Neuronal stem cell (in vitro differentiated cells): ENCODE measurements around the gene HIPK4.

Experiments
- DNase-seq: peaks from one replicate; pipeline ENCODE4 v3.0.0-alpha.2; 2013; ENCODE audit warnings: low spot score
- H2AFZ ChIP-seq: one replicate; pipeline ENCODE4 v1.6.1; 2013; ENCODE audit warnings: mild to moderate bottlenecking, low read length, inconsistent platforms
- H2AK5ac ChIP-seq: 2 replicates; pipeline ENCODE4 v1.6.1; 2013; ENCODE audit warnings: low read depth, mild to moderate bottlenecking, inconsistent platforms, low read length, moderate library complexity, mixed read lengths
- H2BK120ac ChIP-seq: 2 replicates; pipeline ENCODE4 v1.6.1; 2013; ENCODE audit warnings: low read depth, mild to moderate bottlenecking, inconsistent platforms, low read length, moderate library complexity, mixed read lengths
- H2BK12ac ChIP-seq: one replicate; pipeline ENCODE4 v1.6.1; 2013; ENCODE audit warnings: low read length, inconsistent platforms
- H2BK15ac ChIP-seq: 2 replicates; pipeline ENCODE4 v1.6.1; 2013; ENCODE audit warnings: mild to moderate bottlenecking, low read length, inconsistent platforms, mixed read lengths
- H2BK5ac ChIP-seq: one replicate; pipeline ENCODE4 v1.6.1; 2013; ENCODE audit warnings: inconsistent platforms, mild to moderate bottlenecking, low read length, moderate library complexity
- H3K14ac ChIP-seq: one replicate; pipeline ENCODE4 v1.6.1; 2013; ENCODE audit warnings: low read length, inconsistent platforms
- H3K18ac ChIP-seq: 2 replicates; pipeline ENCODE4 v1.6.1; 2013; ENCODE audit warnings: low read length, inconsistent platforms
- H3K23ac ChIP-seq: 2 replicates; pipeline ENCODE4 v1.6.1; 2013; ENCODE audit warnings: low read depth, mild to moderate bottlenecking, mixed read lengths, low read length, inconsistent platforms; ENCODE audit not compliant: poor library complexity
- H3K27ac ChIP-seq: replicated peaks from 3 replicates; pipeline ENCODE4 v1.5.1; 2013; ENCODE audit warnings: low read length, inconsistent platforms
- H3K27me3 ChIP-seq, 3 experiments: 2 replicates each; pipeline ENCODE4 v1.6.1; 2013; ENCODE audit warnings: low read length in 3 of 3, mild to moderate bottlenecking in 2 of 3, inconsistent platforms in 1 of 3, low read depth in 1 of 3, mixed read lengths in 1 of 3, moderate library complexity in 1 of 3; ENCODE audit not compliant: control insufficient read depth in 3 of 3, insufficient read depth in 3 of 3
- H3K36me3 ChIP-seq, 2 donors: replicated peaks in 1 of 2; 2 replicates each; pipeline ENCODE4 v1.6.1; 2013; ENCODE audit warnings: low read length in 2 of 2; ENCODE audit not compliant: control insufficient read depth in 2 of 2, insufficient read depth in 2 of 2
- H3K4ac ChIP-seq: 2 replicates; pipeline ENCODE4 v1.6.1; 2013; ENCODE audit warnings: inconsistent platforms, mild to moderate bottlenecking, low read length, moderate library complexity
- H3K4me1 ChIP-seq, 2 donors: 1 replicate in 1 of 2; 2 replicates in 1 of 2; pipeline ENCODE4 v1.6.1; 2013; ENCODE audit warnings: low read length in 2 of 2, low read depth in 1 of 2; ENCODE audit not compliant: control insufficient read depth in 2 of 2, insufficient read depth in 1 of 2
- H3K4me2 ChIP-seq: one replicate; pipeline ENCODE4 v1.6.1; 2013; ENCODE audit warnings: mild to moderate bottlenecking, low read length, inconsistent platforms; ENCODE audit not compliant: insufficient read depth, poor library complexity, severe bottlenecking
- H3K4me3 ChIP-seq, 2 donors: 2 replicates each; pipeline ENCODE4 v1.5.1; 2013; ENCODE audit warnings: low read length in 2 of 2, mild to moderate bottlenecking in 2 of 2, inconsistent platforms in 1 of 2, moderate library complexity in 1 of 2
- H3K79me1 ChIP-seq: one replicate; pipeline ENCODE4 v1.6.1; 2013; ENCODE audit warnings: low read depth, mild to moderate bottlenecking, inconsistent platforms, low read length, moderate library complexity
- H3K9ac ChIP-seq: one replicate; pipeline ENCODE4 v1.6.1; 2013; ENCODE audit warnings: mild to moderate bottlenecking, low read depth, low read length, inconsistent platforms; ENCODE audit not compliant: poor library complexity
- H3K9me3 ChIP-seq, 2 donors: replicated peaks in 1 of 2; 2 replicates each; pipeline versions ENCODE3 to v1.6.1; 2013; ENCODE audit warnings: low read length in 2 of 2, mild to moderate bottlenecking in 2 of 2, inconsistent platforms in 1 of 2, low read depth in 1 of 2, mixed read lengths in 1 of 2, moderate library complexity in 1 of 2; ENCODE audit not compliant: control insufficient read depth in 2 of 2, insufficient read depth in 1 of 2
- H4K8ac ChIP-seq: one replicate; pipeline ENCODE4 v1.6.1; 2013; ENCODE audit warnings: low read depth, mild to moderate bottlenecking, inconsistent platforms, low read length, moderate library complexity
- H4K91ac ChIP-seq: one replicate; pipeline ENCODE4 v1.6.1; 2013; ENCODE audit warnings: low read length, low read depth, mild to moderate bottlenecking, inconsistent platforms; ENCODE audit not compliant: poor library complexity
- WGBS, 2 donors: extraction: QIAGEN DNeasy Blood & Tissue Kit; methylation state at CpG; one replicate each; pipeline ENCODE4 v1.1.7; 2013; ENCODE audit warnings: missing lambda C conversion rate in 2 of 2, mixed read lengths in 1 of 2; ENCODE audit not compliant: insufficient read length in 2 of 2, insufficient replicate concordance in 1 of 2; ENCODE audit errors: extremely low coverage in 2 of 2; 5-methylcytosine and 5-hydroxymethylcytosine counted together

Gene HIPK4

GRCh38 chr19:40360020-40360707 is 29.8 kb downstream of the HIPK4 start:
- DNase-seq: no peak
- peak overlapping the region; percentile 85 for H3K23ac ChIP-seq
- H4K91ac ChIP-seq: no peak overlapping the region
- no peak overlapping the region for H2BK120ac ChIP-seq
- no peak overlapping the region for H3K27ac ChIP-seq
- peak overlapping the region; percentile 92 for H4K8ac ChIP-seq
- H3K79me1 ChIP-seq: no peaks in the 10 kb centered on the region
- H2AK5ac ChIP-seq: no peak overlapping the region
- WGBS, 2 donors: no CpG with 5 or more reads among the region's 13 CpGs
- H3K14ac ChIP-seq: no peak overlapping the region
- no peak overlapping the region for H3K4me2 ChIP-seq
- H2AFZ ChIP-seq: no peak overlapping the region
- H2BK5ac ChIP-seq: peak overlapping the region; percentile 11
- no peak overlapping the region for H3K4me3 ChIP-seq
- H3K9me3 ChIP-seq: no peaks in the 10 kb centered on the region
- H3K18ac ChIP-seq: no peak overlapping the region
- H3K9ac ChIP-seq: no peak overlapping the region
- H3K36me3 ChIP-seq: no peaks in the 10 kb centered on the region
- H3K4ac ChIP-seq: no peak overlapping the region
- H2BK15ac ChIP-seq: no peak overlapping the region
- H3K27me3 ChIP-seq: no peaks in the 10 kb centered on the region
- no peak overlapping the region for H2BK12ac ChIP-seq
- H3K4me1 ChIP-seq: peaks cover 0 to 2% of the 10 kb centered on the region in 2 donors

- Histone ChIP-seq H3K4me3 (no peak overlapping the region), H3K18ac (no peak overlapping the region), H2AK5ac (no peak overlapping the region), H3K4me2 (no peak overlapping the region), H2BK5ac (no peak overlapping the region), H3K27ac (no peak overlapping the region), H3K9ac (no peak overlapping the region), H2AFZ (no peak overlapping the region), H3K79me1 (no peaks in the 10 kb centered on the region), H3K9me3 (no peaks in the 10 kb centered on the region), H2BK15ac (no peak overlapping the region), H4K91ac (no peak overlapping the region), H2BK120ac (no peak overlapping the region), H3K4ac (no peak overlapping the region), H3K4me1 (no peaks in the 10 kb centered on the region), H3K23ac (no peak overlapping the region), H2BK12ac (no peak overlapping the region), H3K14ac (no peak overlapping the region), H3K27me3 (no peaks in the 10 kb centered on the region), H4K8ac (no peak overlapping the region), H3K36me3 (no peaks in the 10 kb centered on the region)
- DNase-seq: no peak
- WGBS, 2 donors: no CpG with 5 or more reads among the region's 5 CpGs
Measured at GRCh38 chr19:40358773-40359172, 31.2 kb downstream of the HIPK4 start.

GRCh38 chr19:40357640-40358039 is 32.3 kb downstream of the HIPK4 start:
- Histone ChIP-seq H3K9me3 (no peaks in the 10 kb centered on the region), H3K36me3 (no peaks in the 10 kb centered on the region), H3K23ac (no peak overlapping the region), H3K79me1 (no peaks in the 10 kb centered on the region), H3K4me3 (no peak overlapping the region), H4K8ac (no peak overlapping the region), H3K27ac (no peak overlapping the region), H3K4me1 (no peaks in the 10 kb centered on the region), H2BK12ac (no peak overlapping the region), H2BK5ac (no peak overlapping the region), H3K18ac (no peak overlapping the region), H2BK120ac (no peak overlapping the region), H2AK5ac (no peak overlapping the region), H2BK15ac (no peak overlapping the region), H3K27me3 (no peaks in the 10 kb centered on the region), H3K4me2 (no peak overlapping the region), H2AFZ (no peak overlapping the region), H4K91ac (no peak overlapping the region), H3K9ac (no peak overlapping the region), H3K14ac (no peak overlapping the region), H3K4ac (no peak overlapping the region)
- DNase-seq: no peak
- no CpG with 5 or more reads among the region's 3 CpGs for WGBS, 2 donors

- H3K9me3 ChIP-seq: no peaks in the 10 kb centered on the region
- H3K79me1 ChIP-seq: no peaks in the 10 kb centered on the region
- no peak overlapping the region for H3K27ac ChIP-seq
- H3K4me3 ChIP-seq: no peak overlapping the region
- H3K4me2 ChIP-seq: no peak overlapping the region
- no peak overlapping the region for H3K14ac ChIP-seq
- H2BK15ac ChIP-seq: no peak overlapping the region
- H3K18ac ChIP-seq: no peak overlapping the region
- no peak overlapping the region for H4K91ac ChIP-seq
- H2BK12ac ChIP-seq: no peak overlapping the region
- H3K27me3 ChIP-seq: no peaks in the 10 kb centered on the region
- H3K9ac ChIP-seq: no peak overlapping the region
- no CpG with 5 or more reads among the region's 6 CpGs for WGBS, 2 donors
- no peak overlapping the region for H4K8ac ChIP-seq
- H3K4ac ChIP-seq: no peak overlapping the region
- H2AFZ ChIP-seq: no peak overlapping the region
- H2BK120ac ChIP-seq: no peak overlapping the region
- no peak overlapping the region for H2BK5ac ChIP-seq
- no peak overlapping the region for H3K23ac ChIP-seq
- no peaks in the 10 kb centered on the region for H3K4me1 ChIP-seq
- H3K36me3 ChIP-seq: no peaks in the 10 kb centered on the region
- no peak overlapping the region for H2AK5ac ChIP-seq
- no peak for DNase-seq
Measured at GRCh38 chr19:40356681-40357595, 33.0 kb downstream of the HIPK4 start.
